Pons (tissue), 1 donor: ENCODE results near the gene CNBP.

Experiments used
- DNase-seq: peaks from one replicate; pipeline ENCODE4 v3.0.0-alpha.2; 2016; ENCODE audit warnings: low spot score

Gene CNBP

DNA sequence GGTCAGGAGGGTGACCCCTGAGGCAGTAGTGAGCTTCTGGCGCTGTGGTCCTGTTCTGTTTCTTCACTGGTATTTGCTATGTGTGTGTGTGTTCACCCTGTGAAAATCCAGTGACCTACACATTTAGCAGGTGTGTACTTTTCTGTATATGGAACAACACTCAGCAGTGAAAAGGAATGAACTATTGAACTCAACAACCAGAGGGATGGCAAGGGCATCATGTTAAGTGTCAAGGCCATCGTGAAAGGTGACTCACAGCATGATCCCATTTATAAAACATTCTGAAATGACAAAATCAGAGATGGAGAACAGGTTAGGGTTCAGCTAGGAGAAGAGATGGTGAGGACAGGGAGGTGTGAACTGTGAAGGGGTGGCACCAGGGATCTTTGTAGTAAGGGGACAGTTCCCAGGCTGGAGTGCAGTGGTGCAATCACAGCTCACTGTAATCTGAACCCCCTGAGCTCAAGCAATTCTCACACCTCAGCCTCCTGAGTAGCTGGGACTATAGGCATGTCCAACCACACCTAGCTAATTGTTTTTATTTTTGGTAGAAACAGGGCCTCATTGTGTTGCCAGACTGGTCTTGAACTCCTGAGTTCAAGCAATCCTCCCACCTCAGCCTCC lies 52.1 kb downstream of the CNBP start:
- no peak for DNase-seq

DNA sequence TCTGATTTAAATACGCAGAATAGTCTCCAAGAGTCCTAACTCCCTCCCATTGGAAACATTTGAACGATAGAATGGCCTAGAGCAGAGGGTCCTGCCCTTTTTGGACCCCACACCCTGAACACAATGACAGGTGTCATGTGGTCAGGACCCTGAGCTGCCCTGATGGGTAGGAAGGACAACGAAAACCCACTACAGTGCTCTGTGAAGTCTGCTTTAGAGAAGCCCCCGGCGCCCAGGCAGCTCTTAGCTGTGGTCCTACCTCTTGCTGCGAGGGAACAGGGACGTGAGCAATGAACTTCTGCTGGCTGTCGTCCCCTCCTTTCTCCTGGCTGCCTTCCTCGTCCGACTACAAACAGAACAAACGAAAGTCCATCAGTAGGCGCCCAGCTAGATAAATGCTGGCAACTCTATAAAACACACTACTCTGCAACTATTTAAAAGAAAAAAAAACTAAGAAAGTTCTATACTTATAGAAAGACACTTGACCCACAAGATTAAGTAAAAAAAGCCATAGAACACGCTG lies 53.3 kb downstream of the CNBP start:
- no peak for DNase-seq

DNA sequence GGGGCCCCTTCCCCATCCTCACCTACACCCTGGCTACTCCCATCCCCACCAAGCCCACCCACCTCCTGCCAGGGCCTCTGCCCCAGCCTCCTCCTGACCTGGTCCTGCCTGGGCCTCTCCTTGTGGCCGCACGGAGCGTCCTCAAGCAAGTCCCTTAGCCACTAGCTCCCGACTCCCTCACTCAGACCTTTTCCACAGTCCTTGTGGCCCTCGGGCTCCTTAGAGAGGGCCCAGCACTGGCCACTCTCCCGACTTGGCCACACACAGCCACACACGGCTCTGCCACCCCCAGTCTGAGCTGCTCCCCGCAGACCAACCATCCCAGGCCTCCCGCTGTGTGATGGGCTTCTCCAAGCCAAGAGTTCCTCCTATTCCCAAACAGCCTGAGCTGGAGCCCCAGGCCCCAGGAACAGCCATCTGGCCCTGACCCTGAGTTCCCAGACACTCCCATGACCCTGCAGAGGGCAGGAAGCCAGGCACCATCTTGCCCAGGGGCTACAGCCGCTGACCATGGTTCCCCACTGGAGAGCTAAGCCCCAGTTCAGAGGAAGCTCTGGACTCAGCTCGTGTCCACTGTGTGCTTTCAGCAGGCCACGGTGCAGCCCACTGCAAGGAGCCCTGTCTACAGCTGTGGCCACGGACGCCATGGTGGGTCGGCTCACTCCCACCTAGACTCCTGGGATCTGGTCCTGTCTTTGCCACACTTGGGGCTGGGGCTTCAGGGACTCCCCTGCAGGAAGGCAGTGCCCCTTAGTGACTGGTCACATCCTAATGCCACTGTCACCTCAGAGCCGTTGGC lies 55.1 kb downstream of the CNBP start:
- DNase-seq: no peak

DNA sequence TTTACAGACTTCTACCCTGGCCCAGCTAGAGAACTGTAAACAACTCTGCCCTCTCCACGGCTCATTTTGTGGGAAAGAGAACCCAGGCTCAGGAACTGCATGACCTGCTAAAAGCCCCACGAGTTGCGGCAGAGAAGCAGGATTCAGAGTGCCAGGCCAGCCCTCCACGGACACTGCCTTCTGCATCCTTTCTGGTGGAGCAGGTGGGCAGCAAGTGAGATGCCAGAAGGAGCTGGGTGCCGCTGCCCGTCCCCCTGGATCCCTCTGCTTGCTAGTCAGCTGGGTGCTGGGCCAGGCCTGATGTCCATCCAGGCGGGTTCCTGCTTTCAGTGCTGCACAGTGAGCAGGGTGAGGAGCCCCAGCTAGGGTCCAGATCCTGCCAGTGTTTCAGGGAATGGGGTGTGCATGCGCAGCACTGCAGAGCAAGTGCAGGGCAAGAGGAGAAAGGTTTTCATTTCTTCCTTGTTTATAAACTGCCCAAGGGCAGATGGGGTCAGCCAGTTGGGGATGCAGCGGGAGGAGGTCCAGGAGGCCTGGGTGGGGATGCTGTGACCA lies 56.9 kb downstream of the CNBP start:
- no peak for DNase-seq

DNA sequence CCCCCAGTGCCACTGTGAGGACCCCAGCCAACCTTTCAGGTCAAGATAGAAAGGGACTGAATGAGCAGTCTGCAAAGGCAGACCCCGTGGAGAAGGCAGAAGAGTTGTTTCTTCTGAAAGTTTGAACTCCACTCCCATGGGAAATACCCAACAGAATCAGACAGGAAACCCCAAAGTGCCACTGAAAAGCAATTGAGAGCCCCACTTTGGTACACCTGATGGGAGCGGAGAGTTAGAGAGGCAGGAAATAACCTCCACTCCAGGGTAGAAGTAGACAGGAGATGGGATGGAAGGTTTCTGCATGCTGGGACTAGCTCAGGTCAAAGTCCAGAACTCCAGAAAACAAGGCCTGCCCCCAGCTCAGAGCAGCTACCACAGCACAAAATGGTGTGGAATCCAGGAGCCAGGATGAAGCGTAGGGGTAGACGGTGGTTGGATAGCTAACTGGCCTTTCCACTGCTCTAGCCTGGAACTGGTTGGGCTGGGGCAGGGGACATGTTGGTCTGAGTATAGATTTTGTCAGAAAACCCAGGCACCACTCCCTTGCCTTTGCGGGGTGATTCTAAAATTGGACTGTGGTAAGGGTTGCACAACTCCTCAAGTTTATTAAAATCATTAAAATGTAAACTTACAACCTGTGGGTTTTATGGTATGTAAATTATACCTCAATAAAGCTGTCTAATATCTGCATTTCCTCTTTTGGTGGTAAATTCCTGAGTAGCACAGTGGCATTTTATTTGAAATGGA lies 60.2 kb downstream of the CNBP start:
- DNase-seq: no peak

DNA sequence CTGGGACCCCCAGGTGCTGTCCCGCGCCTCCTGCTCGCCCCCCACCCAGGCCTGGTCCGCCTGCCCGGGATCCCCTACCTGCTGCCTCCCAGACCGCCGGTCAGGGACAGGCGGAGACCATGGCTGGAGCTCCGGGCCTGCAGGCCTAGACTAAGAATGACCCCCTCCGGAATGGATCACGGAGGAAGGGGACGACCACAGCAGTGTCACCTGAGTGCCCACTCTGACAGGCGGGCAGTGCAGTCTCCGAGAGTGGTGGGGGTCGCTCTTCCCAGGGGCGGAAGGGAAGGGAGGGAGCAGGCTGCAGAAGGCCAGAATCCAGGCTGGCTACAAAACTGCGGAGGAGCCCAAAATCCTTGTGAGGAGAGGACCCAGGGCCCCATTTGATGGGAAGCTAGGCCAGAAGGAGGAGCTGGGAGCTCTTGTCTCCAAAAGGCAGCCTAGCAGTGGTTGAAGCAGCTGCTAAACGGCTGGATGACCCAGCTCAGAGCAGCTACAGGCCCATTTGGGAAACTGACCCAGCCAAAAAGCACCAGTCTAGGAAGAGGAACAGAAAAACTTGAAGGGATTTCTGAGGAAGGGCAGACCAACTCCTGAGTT lies 61.2 kb downstream of the CNBP start:
- no peak for DNase-seq

DNA sequence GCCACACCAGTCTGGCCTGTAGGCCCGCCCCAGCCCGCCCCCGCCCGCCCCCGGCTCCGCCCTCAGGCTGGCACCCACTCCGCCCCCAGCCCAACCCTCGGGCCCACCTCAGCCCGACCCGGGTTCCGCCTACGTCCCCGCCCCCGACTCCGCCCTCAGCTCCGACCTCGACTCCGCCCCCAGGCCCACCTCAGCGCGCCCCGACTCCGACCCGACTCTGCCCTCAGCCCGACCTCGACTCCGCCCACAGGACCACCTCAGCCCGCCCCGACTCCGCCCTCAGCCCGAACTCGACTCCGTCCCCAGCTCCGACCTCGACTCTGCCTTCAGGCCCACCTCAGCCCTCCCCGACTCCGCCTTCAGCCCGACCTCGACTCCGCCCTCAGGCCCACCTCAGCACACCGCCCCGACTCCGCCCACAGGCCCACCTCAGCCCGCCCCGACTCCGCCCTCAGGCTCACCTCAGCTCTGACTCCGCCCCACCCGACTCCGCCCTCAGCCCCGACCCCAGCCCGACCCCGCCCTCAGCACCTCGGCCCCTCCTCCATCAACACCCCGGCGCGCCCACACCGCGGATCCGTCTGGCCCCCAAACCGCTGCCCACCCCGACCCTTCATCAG lies 61.8 kb downstream of the CNBP start, which contains the start of gene RAB43:
Gene RAB43, minus strand, starts transcription at position 13 of the 620 bp plus-strand sequence. CDS start 315 bp downstream, outside the sequence.
- DNase-seq: peak; percentile 43

DNA sequence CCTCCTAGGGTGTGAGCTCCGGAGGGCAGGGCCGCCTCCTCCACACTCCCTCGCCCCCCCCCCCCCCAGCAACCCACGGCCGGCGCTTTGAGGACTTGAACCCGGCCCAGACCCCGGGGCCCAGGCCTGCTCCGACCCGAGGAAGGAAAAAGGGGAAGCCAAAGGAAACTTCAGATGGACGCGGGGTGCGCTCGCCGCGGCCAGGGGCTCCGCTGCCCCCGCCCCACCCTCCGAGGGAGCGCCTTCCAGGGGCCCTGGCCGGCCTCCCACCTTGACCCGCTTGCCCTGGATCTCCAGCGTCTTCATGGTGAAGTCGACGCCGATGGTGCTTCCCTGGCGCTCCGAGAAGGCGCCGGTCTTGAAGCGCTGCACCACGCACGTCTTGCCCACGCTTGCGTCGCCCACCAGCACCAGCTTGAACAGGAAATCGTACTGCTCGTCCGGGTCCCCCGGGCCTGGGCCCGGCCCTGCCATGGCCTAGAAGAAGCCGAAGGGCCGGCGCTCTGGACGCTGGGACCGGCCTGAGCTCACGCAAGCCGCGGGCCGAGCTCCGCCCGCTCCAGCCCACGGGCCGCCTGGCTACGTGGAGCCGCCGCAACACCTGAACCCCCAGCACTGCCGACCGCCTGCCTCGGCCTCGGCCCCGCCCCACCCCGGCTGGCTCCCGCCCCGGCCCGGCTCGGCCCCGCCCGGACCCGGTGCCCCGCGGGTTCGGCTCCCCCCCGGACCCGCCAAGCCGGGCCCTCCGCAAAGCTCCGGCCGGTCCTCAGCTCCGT lies 62.5 kb downstream of the CNBP start:
- no peak for DNase-seq

DNA sequence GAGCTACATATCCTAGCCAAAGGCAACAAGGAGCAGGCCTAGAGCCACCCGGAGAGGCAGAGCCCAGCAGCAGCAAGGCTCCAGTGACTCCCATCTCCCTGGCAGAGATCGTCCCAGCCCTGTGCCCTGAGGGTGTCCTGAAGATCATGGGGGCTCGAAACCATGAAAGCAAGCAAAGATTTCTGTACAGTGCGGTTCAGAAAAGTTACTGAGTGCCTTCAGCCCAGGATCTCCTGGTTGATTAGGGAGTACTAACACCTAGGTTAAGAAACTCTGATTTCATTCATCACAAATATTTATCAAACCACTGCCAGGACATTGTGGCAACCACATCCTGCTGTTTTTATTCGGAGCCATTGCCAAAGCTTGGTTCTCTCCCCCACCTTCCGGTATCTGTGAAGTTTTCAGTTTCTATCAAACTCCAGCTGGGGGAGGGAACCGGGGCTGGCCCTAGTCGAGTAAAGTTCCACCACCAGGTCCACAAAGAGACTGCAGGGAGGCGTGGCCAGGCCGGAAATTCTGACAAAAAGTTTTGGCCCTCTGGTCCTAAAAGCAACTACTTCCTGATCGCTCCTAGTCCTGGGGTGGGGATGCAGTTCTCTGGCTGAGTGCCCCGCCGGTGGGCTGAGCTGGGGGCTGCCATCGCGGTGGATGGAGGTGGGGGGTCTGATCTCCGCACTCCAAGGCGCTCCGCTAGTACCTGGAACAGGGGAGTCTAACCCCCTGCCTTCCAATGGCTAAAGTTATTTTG lies 63.3 kb downstream of the CNBP start:
- DNase-seq: peak; percentile 72

DNA sequence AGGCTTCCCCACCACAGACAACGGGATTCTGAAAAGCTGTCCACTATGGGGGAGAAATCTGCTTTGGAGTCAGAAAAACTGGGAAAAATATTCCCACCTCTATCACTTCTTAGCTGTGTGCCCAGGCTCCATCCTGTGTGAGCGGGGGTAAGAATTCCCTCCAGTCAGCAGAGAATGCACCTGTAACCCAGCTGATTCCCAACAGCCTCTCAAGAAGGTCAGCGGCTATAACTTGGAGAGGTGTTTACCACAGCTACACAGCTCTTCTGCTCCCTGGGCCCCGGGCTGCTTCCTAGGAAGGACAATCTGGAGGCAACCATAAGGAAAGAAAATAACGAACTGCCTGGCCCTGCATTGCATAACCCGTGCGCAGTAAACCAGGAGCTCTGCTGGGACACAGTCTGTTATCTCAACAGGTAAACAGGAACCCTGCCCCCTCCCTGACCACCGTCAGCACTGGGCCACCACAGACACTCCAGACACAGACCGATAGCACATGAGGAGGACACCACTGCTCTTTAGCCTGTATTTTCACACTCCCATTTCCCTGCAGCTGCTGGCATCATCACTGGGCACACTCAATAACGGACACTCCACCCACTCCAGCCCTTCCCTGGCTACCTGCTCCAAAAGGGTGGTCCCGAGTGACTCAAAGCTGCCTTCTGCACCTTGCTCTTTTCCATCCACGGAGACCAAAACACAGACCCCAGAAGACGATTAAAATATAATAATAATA lies 64.2 kb downstream of the CNBP start:
- DNase-seq: no peak

DNA sequence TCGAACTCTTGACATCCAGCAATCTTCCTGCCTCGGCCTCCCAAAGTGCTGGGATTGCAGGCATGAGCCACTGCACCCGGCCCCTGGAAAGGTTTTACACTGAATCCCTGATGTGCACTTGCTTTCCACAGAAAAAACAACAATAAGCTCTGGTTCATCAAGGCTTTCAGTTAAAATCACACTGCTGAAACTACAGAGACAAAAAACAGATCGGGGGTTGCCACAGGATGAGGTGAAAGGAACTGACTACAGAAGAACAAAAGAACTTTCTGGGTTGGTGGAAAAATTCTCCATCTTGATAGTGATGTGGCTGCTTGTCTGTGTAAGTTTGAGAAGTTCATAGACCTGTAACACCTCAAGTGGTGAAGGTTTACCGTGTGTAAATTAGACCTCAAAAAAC lies 65.0 kb downstream of the CNBP start:
- no peak for DNase-seq
